OCI-LY3 (cell line): ENCODE results near the gene DSCAM.

Source experiments
- EZH2phosphoT487 ChIP-seq: fragments of 200-600 bp; shearing (Covaris generic); IDR thresholded peaks from 2 replicates; pipeline ENCODE4 v1.6.1; 2018; ENCODE audit warnings: antibody characterized with exemption, mixed run types, low read depth
- TF ChIP-seq, protein P1 (sequence below): fragments of 200-600, 300-600 bp; sonication (generic); IDR thresholded peaks from 2 replicates; pipeline ENCODE4 v1.5.1; 2014; ENCODE audit warnings: antibody characterized with exemption, low read length, low read depth

DNA sequence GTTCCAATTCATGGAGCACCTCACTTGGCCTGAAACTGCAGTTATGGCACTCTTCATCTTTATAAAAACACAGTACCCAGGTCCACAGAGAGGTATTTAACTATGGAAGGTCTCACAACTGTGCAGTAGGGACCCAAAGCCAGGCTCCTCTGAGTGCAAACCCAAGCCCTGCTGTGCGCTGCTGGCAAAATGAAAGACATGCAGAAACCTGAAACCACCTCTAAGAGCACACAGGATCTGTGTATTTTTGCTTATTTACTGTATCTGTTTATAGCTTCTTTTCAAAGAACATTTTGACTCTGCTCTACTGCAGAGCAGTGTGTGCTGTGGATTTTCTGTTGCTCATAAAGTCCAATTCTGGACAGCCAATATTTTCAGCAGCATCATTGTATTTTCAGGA is 166.6 kb downstream of the DSCAM start:
- TF ChIP-seq, protein P1, sequence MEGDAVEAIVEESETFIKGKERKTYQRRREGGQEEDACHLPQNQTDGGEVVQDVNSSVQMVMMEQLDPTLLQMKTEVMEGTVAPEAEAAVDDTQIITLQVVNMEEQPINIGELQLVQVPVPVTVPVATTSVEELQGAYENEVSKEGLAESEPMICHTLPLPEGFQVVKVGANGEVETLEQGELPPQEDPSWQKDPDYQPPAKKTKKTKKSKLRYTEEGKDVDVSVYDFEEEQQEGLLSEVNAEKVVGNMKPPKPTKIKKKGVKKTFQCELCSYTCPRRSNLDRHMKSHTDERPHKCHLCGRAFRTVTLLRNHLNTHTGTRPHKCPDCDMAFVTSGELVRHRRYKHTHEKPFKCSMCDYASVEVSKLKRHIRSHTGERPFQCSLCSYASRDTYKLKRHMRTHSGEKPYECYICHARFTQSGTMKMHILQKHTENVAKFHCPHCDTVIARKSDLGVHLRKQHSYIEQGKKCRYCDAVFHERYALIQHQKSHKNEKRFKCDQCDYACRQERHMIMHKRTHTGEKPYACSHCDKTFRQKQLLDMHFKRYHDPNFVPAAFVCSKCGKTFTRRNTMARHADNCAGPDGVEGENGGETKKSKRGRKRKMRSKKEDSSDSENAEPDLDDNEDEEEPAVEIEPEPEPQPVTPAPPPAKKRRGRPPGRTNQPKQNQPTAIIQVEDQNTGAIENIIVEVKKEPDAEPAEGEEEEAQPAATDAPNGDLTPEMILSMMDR, result no peak
- TF ChIP-seq EZH2phosphoT487, result no peak
